Lower leg skin (tissue), 4 donors: Measurements from ENCODE around the gene LHB. TPM values are rescaled to one million over a fixed set of nuclear protein-coding genes. Genes with fewer than 3 reads are reported as not detected.

Experiments
- DNase-seq, 2 donors: peaks; one replicate each; pipeline ENCODE4 v3.0.0-alpha.2; 2019; ENCODE audit warnings: low spot score in 2 of 2
- H3K4me3 ChIP-seq: fragments of 200-600 bp; sonication (generic); 2 replicates; pipeline ENCODE4 v1.5.1; 2017; ENCODE audit warnings: mild to moderate bottlenecking, low read depth; ENCODE audit not compliant: poor library complexity, severe bottlenecking
- CTCF ChIP-seq, 3 donors: fragments of 450-650 bp; IDR thresholded peaks; one replicate each; pipeline ENCODE4 v1.5.1; 2016; ENCODE audit warnings: antibody characterized with exemption in 3 of 3, mild to moderate bottlenecking in 3 of 3, moderate library complexity in 2 of 3
- POLR2A ChIP-seq, 2 donors: fragments of 450-650 bp; IDR thresholded peaks; one replicate each; pipeline ENCODE4 v1.6.1; 2016 to 2017; ENCODE audit warnings: antibody characterized with exemption in 2 of 2, mild to moderate bottlenecking in 1 of 2, moderate library complexity in 1 of 2
- WGBS, 2 donors: methylation state at CpG; one replicate each; pipeline ENCODE4 v1.1.5; 2018; 5-methylcytosine and 5-hydroxymethylcytosine counted together
- intact Hi-C: fragments of 100-400 bp; cut with DNase I; formaldehyde crosslinking; loops from one replicate; pipeline ENCODE4 v1.15.0; 2023; ENCODE audit warnings: low total_unique reads
- total RNA-seq, 4 donors: library from RNA; depleted of rRNA; stranded (reverse); fragments of >200 nt; gene quantifications; one replicate each; pipeline ENCODE4 v1.1.0, GENCODE V29; 2016

Gene LHB
- total RNA-seq, 4 donors from 2014 or later = 1.2 to 4.2 (median 1.8) TPM; not detected in 1

GRCh38 chr19:48988286-48988685 lies 28.6 kb downstream of the LHB start:
- intact Hi-C loops = no loop called here
- H3K4me3 ChIP-seq = no peak overlapping the region
- 97% methylated on average over 7 of the region's 7 CpGs for WGBS, 2 donors
- no peak for DNase-seq
- TF ChIP-seq CTCF (IDR thresholded peaks at IDR 0.05) (no peak), POLR2A (IDR thresholded peaks at IDR 0.05) (no peak)

GRCh38 chr19:48987323-48987722 lies 29.6 kb downstream of the LHB start:
- WGBS, 2 donors = 86 to 91% methylated on average over 7 of the region's 7 CpGs
- no peak for DNase-seq
- intact Hi-C loops = no loop called here
- no peak for TF ChIP-seq CTCF (IDR thresholded peaks at IDR 0.05)
- no peak for TF ChIP-seq POLR2A (IDR thresholded peaks at IDR 0.05)
- no peak overlapping the region for H3K4me3 ChIP-seq

GRCh38 chr19:48986211-48986610 lies 30.7 kb downstream of the LHB start:
- 93 to 94% methylated on average over 3 of the region's 3 CpGs for WGBS, 2 donors
- intact Hi-C loops = no loop called here
- no peak for DNase-seq
- TF ChIP-seq CTCF (IDR thresholded peaks at IDR 0.05) = no peak
- TF ChIP-seq POLR2A (IDR thresholded peaks at IDR 0.05) = no peak
- no peak overlapping the region for H3K4me3 ChIP-seq

GRCh38 chr19:48985711-48986110 lies 31.2 kb downstream of the LHB start:
- intact Hi-C loops = no loop called here
- no peak for TF ChIP-seq CTCF (IDR thresholded peaks at IDR 0.05)
- no peak for TF ChIP-seq POLR2A (IDR thresholded peaks at IDR 0.05)
- H3K4me3 ChIP-seq = no peak overlapping the region
- DNase-seq = no peak
- 91 to 94% methylated on average over 13 of the region's 13 CpGs for WGBS, 2 donors

- intact Hi-C loops = no loop called here
- DNase-seq = no peak
- TF ChIP-seq CTCF (IDR thresholded peaks at IDR 0.05) (no peak), POLR2A (IDR thresholded peaks at IDR 0.05) (no peak)
- WGBS, 2 donors = 87 to 97% methylated on average over 9 of the region's 9 CpGs
- no peak overlapping the region for H3K4me3 ChIP-seq
Observed at GRCh38 chr19:48982280-48982679, 34.6 kb downstream of the LHB start.

- H3K4me3 ChIP-seq = no peak overlapping the region
- intact Hi-C loops = no loop called here
- TF ChIP-seq CTCF (IDR thresholded peaks at IDR 0.05) = no peak
- TF ChIP-seq POLR2A (IDR thresholded peaks at IDR 0.05) = no peak
- 71 to 79% methylated on average over 2 of the region's 2 CpGs for WGBS, 2 donors
- no peak for DNase-seq
Observed at GRCh38 chr19:48977061-48977460, 39.8 kb downstream of the LHB start.
